Loucy (cell line): ENCODE measurements around the gene GAPDHS.

ENCODE experiments used
- CTCF ChIP-seq: fragments of 200-600 bp; sonication (generic); conservative IDR thresholded peaks from 2 replicates; pipeline ENCODE4 v1.5.1; 2014; ENCODE audit warnings: mild to moderate bottlenecking, antibody characterized with exemption, low read length
- EZH2phosphoT487 ChIP-seq: fragments of 200-600 bp; IDR thresholded peaks from 2 replicates; pipeline ENCODE4 v1.6.1; 2018; ENCODE audit warnings: antibody characterized with exemption, mild to moderate bottlenecking, moderate library complexity, borderline replicate concordance

GRCh38 chr19:35543280-35544109 lies 10.2 kb downstream of the GAPDHS start:
- TF ChIP-seq CTCF (no peak), EZH2phosphoT487 (no peak)
